Measurements from ENCODE around the gene HOXA13.
A peak's percentile ranks its signal among the peaks of the same experiment; 100 is the strongest.

Gene HOXA13

DNA sequence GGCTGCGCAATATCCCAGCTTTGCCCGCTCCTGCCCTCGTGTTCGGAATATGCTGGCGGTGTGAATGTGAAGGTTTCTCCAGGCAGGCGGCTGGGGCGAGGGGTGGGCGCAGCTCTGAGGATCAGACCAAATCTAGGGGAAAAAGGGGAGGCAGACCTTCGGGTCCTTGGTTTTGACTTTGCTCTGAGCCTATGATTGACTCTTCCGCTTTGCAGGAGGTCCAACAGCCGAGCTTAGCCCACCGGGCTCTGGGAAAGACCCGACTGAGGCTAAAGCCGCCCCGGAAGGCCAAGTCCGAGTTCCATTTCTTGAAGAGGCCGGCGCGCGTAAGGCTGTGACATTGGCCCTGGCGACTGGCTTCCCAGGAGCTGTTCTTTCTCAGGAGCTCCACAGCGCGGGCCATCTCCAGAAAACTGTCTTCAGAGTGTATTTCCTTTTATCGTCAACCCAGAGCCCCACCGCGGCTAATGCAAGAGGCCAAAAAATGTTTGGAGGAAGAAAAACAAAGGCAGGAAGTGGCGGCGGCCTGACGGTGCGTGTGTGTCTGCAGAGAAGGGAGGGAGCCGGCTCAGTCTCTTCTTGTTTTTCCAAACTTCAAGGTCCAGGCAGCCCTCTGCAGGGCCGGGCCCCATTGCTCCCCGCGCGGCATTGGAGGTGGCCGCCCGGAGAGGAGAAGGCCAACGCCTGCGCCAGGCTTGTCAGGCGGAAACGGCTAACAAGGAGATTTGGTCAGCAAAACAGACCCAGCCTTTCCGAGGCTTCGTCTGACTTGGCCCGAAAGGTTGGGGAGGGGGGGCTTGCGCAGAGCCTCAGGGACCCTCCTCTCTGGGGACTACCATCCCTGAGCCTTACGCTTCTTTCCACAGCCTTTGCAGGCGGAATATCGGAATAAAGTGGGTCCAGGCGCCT, 11.3 kb downstream of the HOXA13 start:
- Histone ChIP-seq H3K4me3 (ENCODE audit: extremely low read depth, insufficient read depth, low read length, poor library complexity, severe bottlenecking) (peak overlapping the region; percentile 20), H3K9me3 (ENCODE audit: control insufficient read depth, low read length) (no peaks in the 10 kb centered on the region)

DNA sequence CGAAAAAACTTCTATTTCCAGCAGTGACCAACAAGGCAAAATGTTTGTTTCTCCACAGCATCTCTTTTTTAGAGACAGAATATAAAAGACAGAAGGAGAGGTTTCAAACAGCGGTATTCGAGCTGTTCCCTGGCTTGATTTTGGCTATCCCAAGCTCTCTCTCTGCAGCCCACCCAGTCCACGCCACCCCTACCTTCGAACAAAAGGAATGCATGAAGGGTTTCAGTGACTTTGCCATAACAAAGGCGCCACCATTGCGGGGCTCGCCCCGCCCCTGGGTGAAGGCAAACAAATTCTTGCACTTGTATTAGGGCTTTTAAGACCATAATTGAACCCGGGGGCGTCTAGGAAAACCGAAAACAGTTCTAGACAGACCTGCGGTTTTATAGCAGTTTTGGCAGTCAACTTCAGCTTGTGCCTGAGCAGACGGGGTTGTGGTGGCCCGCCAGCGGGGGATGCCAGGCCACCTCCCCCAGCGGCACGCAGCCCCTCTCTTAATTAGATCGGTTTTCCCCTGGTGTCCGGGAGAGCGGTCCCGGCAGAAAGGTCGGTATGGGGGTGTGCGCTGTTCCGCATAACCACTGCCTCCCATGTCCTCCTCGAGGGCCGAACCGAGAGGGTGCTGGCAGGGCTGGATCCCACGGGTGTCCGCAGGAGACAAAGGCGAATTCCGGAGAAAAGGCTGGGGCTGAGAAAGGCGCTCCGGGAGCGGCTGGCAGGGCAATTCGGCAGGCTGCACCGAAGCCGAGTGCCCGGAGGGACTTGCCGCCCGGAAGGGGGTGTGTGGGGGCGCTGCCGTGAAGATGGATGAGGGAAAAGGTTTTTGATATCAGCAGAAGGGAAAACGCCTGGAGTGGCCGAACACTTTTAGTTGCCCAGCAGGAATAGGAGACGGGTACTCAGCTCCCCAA, 12.2 kb downstream of the HOXA13 start:
- Histone ChIP-seq H3K4me1 (ENCODE audit: control insufficient read depth, insufficient read depth, low read length, poor library complexity, severe bottlenecking) (peaks cover 21% of the 10 kb centered on the region), H3K9me3 (ENCODE audit: control insufficient read depth, low read length) (no peaks in the 10 kb centered on the region), H3K27ac (ENCODE audit: low read depth, low read length, severe bottlenecking) (no peak overlapping the region), H3K4me3 (ENCODE audit: extremely low read depth, insufficient read depth, low read length, poor library complexity, severe bottlenecking) (peak overlapping the region; percentile 20), H3K36me3 (ENCODE audit: control insufficient read depth, insufficient read depth, low read length) (no peaks in the 10 kb centered on the region)
- WGBS, 2 experiments (ENCODE audit: insufficient coverage in 2 of 2): 2 to 3% methylated on average over 40 to 45 of the region's 46 CpGs

More for the DNA sequence above, 11.3 kb downstream of the HOXA13 start:
- H3K4me1 ChIP-seq (ENCODE audit: control insufficient read depth, insufficient read depth, low read length, poor library complexity, severe bottlenecking): peaks cover 19% of the 10 kb centered on the region
- WGBS, 2 experiments (ENCODE audit: insufficient coverage in 2 of 2): 2 to 3% methylated on average over 38 to 40 of the region's 49 CpGs
- H3K27ac ChIP-seq (ENCODE audit: low read depth, low read length, severe bottlenecking): no peak overlapping the region
- no peaks in the 10 kb centered on the region for H3K36me3 ChIP-seq (ENCODE audit: control insufficient read depth, insufficient read depth, low read length)

DNA sequence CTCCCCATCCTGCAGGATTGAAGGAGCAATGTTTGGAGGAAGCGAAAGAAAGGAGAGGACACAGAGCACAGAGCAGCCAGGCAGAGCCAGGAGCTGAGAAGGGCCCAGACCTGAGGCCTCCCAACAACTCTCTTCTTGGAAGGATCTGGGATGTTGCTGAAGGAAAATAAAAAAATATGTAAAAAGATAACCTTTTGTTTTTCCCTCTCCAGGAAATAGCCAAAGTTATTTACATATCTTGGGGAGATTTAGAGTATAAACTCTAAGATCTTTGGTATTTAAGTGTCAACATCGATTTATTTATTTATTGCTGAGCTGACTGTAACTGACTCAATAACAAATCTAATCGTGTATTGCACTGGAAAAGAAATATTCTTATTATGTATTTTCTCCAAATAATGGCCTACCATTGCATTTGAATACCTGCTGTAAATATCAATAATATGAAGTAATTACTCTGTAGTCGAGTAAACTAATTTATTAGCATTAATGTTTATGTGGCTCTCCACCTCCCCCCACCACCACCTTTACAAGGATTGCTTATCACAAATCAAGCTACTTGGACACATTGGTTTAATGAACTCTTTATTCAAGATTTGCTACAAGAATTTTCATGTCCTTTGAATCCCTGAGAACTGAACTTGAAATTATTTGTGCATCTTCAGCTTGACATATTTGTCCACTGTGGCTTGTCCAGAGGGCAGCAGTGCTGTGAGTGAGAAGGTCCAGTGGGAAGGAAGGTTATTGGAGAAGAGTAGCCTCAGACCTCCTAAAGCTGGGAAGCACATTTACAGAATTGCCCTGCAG, 13.0 kb downstream of the HOXA13 start:
- Histone ChIP-seq H3K27ac (ENCODE audit: low read depth, low read length, severe bottlenecking) (no peak overlapping the region), H3K4me1 (ENCODE audit: control insufficient read depth, insufficient read depth, low read length, poor library complexity, severe bottlenecking) (peaks cover 18% of the 10 kb centered on the region), H3K36me3 (ENCODE audit: control insufficient read depth, insufficient read depth, low read length) (no peaks in the 10 kb centered on the region), H3K4me3 (ENCODE audit: extremely low read depth, insufficient read depth, low read length, poor library complexity, severe bottlenecking) (no peak overlapping the region), H3K9me3 (ENCODE audit: control insufficient read depth, low read length) (no peaks in the 10 kb centered on the region)
- WGBS, 2 experiments (ENCODE audit: insufficient coverage in 2 of 2): 36 to 55% methylated on average over 1 of the region's 4 CpGs

DNA sequence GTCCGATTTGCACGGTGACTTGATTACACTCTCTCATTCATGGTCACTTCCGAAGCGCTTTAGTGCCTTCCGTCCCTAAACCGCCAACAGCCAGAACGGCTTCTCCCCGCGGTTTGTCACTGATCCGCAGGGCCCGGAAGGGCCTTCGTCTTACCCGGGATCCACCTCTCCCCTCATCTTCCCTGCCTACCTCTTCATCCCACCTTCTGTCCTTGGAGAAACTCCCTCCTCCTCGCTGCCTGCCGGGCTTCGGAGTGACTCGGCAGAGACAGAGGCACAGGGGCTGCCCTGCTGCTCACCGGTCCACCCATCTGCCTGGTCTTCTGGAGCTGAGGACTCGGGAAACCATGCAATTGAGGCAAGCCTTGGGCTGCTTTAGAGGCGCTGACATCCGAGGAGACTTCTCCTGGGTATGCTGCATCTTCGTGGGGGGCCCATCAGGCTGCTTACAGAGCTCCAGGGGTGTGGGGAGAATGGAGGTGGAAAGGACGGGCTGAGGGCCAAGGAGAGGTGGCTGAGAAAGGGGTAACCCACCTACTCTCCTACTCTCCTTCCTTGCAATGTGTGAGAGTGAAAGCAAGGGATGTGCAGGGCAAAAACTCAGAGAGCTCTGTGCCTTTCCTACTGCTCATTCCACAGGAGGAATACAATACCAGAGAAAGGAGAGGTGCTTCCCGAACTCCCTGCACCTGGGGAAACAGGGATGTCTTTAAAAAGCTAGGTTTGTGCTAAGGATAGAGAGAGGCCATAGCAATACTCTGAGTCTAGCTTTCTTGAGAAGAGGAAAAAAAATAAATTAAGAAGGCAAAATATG, 13.8 kb downstream of the HOXA13 start:
- H3K27ac ChIP-seq (ENCODE audit: low read depth, low read length, severe bottlenecking): no peak overlapping the region
- H3K36me3 ChIP-seq (ENCODE audit: control insufficient read depth, insufficient read depth, low read length): no peaks in the 10 kb centered on the region
- peaks cover 18% of the 10 kb centered on the region for H3K4me1 ChIP-seq (ENCODE audit: control insufficient read depth, insufficient read depth, low read length, poor library complexity, severe bottlenecking)
- WGBS, 2 experiments (ENCODE audit: insufficient coverage in 2 of 2): 2 to 3% methylated on average over 19 to 21 of the region's 24 CpGs
- H3K9me3 ChIP-seq (ENCODE audit: control insufficient read depth, low read length): no peaks in the 10 kb centered on the region
- no peak overlapping the region for H3K4me3 ChIP-seq (ENCODE audit: extremely low read depth, insufficient read depth, low read length, poor library complexity, severe bottlenecking)

DNA sequence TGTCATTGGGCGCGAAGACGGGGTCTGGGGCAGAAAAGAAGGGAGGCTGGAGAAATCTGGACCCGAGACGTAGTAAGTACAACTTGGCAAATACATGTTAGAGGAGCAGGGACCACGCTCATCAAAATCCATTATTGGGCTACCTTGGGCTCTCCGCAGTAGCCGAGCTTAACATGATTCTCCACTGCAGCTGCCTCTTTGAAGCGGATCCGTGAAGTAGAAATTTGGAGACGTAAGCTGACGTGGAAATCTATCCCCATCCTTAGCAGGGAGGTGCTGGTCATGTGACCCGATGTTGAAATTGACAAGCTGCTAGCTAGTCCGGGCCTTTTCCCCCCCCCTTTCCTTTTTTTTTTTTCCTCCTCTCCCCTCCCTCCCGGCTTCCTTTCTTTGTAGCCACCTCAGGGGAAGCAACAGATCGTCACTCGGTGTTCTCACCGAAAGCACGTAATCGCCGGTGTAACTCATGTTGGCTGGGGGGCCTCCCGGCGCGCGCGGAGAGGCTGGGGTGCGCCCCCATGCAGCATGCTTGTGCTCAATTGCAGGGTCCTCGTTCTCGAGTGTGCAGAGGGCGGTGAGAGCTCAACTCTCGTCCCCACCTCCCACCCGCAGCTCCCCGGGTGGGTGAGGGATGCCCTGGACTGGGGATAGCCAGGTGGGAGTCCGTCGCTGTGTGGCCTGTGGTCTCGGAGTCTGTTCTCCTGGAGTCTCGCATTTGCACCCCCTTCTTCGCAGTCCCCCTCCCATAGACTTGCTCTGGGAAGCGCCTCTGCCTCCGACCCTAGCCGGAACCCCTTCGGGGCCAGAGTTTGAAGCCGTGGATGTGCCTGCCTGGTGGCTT, 14.7 kb downstream of the HOXA13 start, which contains the start of gene HOXA11:
HOXA11 (minus strand) TSS at position 220 of the 841 bp plus-strand sequence; CDS start at position 132, 88 bp downstream.
- WGBS, 2 experiments (ENCODE audit: insufficient coverage in 2 of 2): 2 to 3% methylated on average over 27 to 40 of the region's 43 CpGs
- Histone ChIP-seq H3K27ac (ENCODE audit: low read depth, low read length, severe bottlenecking) (no peak within 1 kb of the TSS), H3K36me3 (ENCODE audit: control insufficient read depth, insufficient read depth, low read length) (no peaks in the 10 kb centered on the region), H3K4me1 (ENCODE audit: control insufficient read depth, insufficient read depth, low read length, poor library complexity, severe bottlenecking) (peaks cover 18% of the 10 kb centered on the region), H3K9me3 (ENCODE audit: control insufficient read depth, low read length) (no peaks in the 10 kb centered on the region), H3K4me3 (ENCODE audit: extremely low read depth, insufficient read depth, low read length, poor library complexity, severe bottlenecking) (peak within 1 kb of the TSS; percentile 34)

DNA sequence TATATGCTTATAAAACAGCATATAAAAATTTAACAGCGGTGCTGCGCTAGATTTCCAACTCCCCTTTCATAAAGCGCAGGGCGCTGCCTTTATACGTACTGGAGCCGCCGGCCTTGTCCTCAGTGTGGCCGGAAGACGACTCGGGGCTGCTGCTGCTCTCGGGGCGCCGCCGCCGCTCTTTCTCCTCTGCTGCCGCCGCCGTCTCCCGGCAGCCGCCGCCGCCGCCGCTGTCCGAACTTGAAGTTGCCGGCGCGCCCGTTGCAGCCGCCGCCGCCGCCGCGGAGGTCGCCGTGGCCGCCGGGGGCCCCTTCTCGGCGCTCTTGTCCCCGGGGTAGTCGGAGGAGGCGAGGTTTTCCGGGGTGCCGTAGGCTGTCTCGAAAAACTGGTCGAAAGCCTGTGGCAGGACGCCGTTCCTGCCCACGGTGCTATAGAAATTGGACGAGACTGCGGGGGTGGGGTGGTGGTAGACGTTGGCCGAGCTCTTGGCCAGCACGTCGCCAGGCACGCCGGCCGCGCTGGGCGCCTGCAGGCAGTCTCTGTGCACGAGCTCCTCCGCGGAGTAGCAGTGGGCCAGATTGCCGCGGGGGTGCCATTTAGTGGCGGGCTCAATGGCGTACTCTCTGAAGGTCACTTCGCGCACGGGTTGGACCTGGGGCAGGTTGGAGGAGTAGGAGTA, 15.4 kb downstream of the HOXA13 start:
- Histone ChIP-seq H3K36me3 (ENCODE audit: control insufficient read depth, insufficient read depth, low read length) (no peaks in the 10 kb centered on the region), H3K4me3 (ENCODE audit: extremely low read depth, insufficient read depth, low read length, poor library complexity, severe bottlenecking) (peak overlapping the region; percentile 34), H3K27ac (ENCODE audit: low read depth, low read length, severe bottlenecking) (no peak overlapping the region), H3K9me3 (ENCODE audit: control insufficient read depth, low read length) (no peaks in the 10 kb centered on the region), H3K4me1 (ENCODE audit: control insufficient read depth, insufficient read depth, low read length, poor library complexity, severe bottlenecking) (peaks cover 18% of the 10 kb centered on the region)
- WGBS, 2 experiments (ENCODE audit: insufficient coverage in 2 of 2): 1% methylated on average over 50 to 58 of the region's 72 CpGs

DNA sequence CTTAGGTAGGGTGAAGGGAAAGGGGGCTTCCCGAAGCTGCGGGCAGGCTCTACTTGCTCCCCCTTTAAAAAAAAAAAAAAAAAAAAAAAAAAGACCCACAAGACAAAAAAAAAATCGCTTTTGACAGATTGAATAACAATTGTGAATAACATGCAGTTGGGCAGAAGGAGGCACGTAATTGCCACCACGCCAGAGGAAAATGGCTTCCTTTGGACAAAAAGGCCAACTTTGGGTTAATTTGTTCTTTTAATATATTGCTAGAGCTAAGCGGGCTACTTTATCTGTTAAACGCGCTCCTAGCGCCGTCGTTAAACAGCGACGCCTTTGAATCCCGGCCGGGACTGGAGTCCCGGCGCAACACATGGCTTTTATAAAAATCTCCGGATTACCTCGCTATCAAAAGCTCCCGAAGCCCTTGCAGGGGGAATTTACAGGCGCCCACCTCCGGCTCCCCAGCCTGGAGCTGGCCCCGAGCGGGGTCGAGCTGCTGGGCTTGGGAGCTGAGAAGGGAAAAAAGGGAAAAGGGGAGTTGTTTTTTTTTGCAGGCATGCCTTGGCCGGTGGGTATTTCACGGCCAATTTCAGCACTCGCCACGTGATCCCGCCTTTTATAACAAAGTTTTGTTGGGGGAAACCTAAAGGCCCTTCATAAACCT, 16.1 kb downstream of the HOXA13 start:
- Histone ChIP-seq H3K4me1 (ENCODE audit: control insufficient read depth, insufficient read depth, low read length, poor library complexity, severe bottlenecking) (peaks cover 12% of the 10 kb centered on the region), H3K36me3 (ENCODE audit: control insufficient read depth, insufficient read depth, low read length) (no peaks in the 10 kb centered on the region), H3K9me3 (ENCODE audit: control insufficient read depth, low read length) (no peaks in the 10 kb centered on the region), H3K27ac (ENCODE audit: low read depth, low read length, severe bottlenecking) (no peak overlapping the region), H3K4me3 (ENCODE audit: extremely low read depth, insufficient read depth, low read length, poor library complexity, severe bottlenecking) (peak overlapping the region; percentile 34)
- WGBS, 2 experiments (ENCODE audit: insufficient coverage in 2 of 2): 1 to 2% methylated on average over 19 to 23 of the region's 30 CpGs

DNA sequence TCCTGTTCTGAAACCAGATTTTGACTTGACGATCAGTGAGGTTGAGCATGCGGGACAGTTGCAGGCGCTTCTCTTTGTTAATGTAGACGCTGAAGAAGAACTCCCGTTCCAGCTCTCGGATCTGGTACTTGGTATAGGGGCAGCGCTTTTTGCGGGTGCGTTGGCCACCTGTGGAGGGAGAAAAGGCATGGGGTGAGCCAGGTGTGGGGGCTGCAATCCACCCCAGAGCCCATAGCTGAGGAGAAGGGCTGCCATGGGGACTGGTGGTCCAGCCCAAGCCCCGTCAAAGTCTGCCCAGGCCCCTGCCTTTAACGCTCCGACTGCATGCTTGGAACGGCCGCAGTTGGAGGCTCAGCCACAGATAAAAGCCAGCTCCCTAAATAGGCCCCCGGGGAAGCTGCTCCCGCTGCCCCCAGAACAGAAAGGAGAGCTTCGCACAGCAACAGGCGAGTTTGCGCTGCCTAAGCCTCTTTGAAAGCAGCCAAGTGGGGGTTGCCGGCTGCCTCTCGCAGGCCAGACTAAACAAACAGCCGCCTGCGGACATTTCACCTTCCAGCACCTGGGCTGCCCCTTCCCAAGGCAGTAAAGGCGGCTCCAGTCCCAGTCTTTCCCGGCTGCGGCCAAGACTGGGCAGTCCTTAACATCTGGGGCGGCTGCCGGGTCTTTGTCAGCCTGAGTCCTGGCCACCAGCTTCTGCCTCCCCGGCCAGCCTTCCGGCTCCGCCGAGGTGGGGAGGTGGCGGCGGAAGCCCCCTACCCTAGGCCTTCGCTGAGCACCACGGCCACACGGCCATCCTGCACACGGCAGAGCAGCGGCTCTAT, 16.8 kb downstream of the HOXA13 start:
- no peak overlapping the region for H3K27ac ChIP-seq (ENCODE audit: low read depth, low read length, severe bottlenecking)
- H3K4me3 ChIP-seq (ENCODE audit: extremely low read depth, insufficient read depth, low read length, poor library complexity, severe bottlenecking): peak overlapping the region; percentile 5
- no peaks in the 10 kb centered on the region for H3K9me3 ChIP-seq (ENCODE audit: control insufficient read depth, low read length)
- H3K4me1 ChIP-seq (ENCODE audit: control insufficient read depth, insufficient read depth, low read length, poor library complexity, severe bottlenecking): peaks cover 6% of the 10 kb centered on the region
- H3K36me3 ChIP-seq (ENCODE audit: control insufficient read depth, insufficient read depth, low read length): no peaks in the 10 kb centered on the region
- 2% methylated on average over 17 to 27 of the region's 39 CpGs for WGBS, 2 experiments (ENCODE audit: insufficient coverage in 2 of 2)
